AG04449 (cell line): ENCODE results near the gene KSR1.
"Not testable (repeated sequence)": the region's sequence is repeated elsewhere in the genome, so short reads cannot be mapped to it uniquely, and the experiment has no call there.

ENCODE experiments used
- CTCF ChIA-PET: fragments of 350-600 bp; formaldehyde crosslinking; extraction: SDS; loops from one replicate; lab custom pipeline; 2021; ENCODE audit warnings: antibody characterized with exemption; lab: Yijun Ruan, JAX
- POLR2A ChIA-PET: fragments of 400-600, 350-600 bp; formaldehyde crosslinking; extraction: SDS; loops from one replicate; lab custom pipeline; 2020; ENCODE audit warnings: antibody characterized with exemption, inconsistent platforms; lab: Yijun Ruan, JAX
- DNase-seq: peaks from one replicate; pipeline ENCODE4 v3.0.0-alpha.2; 2010; ENCODE audit warnings: low read depth, low spot score
- H3K4me3 ChIP-seq: 2 replicates; pipeline ENCODE4 v1.5.1; 2011; ENCODE audit warnings: low read depth, mild to moderate bottlenecking, control low read depth, low read length
- TF ChIP-seq, protein P1 (sequence below): IDR thresholded peaks from one replicate; pipeline ENCODE4 v1.5.1; 2011; ENCODE audit warnings: mild to moderate bottlenecking, moderate library complexity, low read length, control low read depth, inconsistent platforms; ENCODE audit not compliant: insufficient read depth; ENCODE audit errors: missing control alignments

The KSR1 gene

DNA sequence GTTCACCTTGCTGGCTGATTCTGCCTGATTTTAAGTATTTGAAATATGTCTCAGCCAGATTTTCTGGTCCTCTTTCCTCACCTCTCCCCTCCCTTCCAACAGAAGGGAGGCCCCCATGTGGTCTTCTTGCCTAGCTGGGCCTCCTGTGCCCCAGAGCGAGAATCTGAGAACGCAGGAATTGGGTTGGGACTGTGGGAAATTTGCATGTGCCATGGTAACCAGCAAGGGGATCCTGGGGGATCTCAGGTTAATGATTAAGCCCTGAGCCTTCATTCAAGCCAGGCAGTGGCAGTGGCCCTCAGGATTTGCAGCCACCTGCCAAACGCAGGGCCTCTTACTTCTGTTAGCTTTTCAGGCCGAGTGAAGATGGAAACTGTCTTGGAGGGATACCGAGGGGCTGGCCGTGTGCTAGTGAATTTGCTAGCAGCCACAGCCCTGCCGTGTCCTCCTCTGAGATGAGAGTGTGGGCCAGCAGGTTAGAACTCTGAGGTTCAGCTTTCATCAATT lies 40.2 kb downstream of the KSR1 start:
- ChIA-PET CTCF (interaction anchor here (0.9 kb wide), 1 partner anchor 22 kb away, joined by 3 read pairs; no protein-coding TSS in a partner anchor), POLR2A (no interaction called here)
- DNase-seq = no peak
- no peak overlapping the region for H3K4me3 ChIP-seq
- TF ChIP-seq, protein P1, sequence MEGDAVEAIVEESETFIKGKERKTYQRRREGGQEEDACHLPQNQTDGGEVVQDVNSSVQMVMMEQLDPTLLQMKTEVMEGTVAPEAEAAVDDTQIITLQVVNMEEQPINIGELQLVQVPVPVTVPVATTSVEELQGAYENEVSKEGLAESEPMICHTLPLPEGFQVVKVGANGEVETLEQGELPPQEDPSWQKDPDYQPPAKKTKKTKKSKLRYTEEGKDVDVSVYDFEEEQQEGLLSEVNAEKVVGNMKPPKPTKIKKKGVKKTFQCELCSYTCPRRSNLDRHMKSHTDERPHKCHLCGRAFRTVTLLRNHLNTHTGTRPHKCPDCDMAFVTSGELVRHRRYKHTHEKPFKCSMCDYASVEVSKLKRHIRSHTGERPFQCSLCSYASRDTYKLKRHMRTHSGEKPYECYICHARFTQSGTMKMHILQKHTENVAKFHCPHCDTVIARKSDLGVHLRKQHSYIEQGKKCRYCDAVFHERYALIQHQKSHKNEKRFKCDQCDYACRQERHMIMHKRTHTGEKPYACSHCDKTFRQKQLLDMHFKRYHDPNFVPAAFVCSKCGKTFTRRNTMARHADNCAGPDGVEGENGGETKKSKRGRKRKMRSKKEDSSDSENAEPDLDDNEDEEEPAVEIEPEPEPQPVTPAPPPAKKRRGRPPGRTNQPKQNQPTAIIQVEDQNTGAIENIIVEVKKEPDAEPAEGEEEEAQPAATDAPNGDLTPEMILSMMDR = no peak

DNA sequence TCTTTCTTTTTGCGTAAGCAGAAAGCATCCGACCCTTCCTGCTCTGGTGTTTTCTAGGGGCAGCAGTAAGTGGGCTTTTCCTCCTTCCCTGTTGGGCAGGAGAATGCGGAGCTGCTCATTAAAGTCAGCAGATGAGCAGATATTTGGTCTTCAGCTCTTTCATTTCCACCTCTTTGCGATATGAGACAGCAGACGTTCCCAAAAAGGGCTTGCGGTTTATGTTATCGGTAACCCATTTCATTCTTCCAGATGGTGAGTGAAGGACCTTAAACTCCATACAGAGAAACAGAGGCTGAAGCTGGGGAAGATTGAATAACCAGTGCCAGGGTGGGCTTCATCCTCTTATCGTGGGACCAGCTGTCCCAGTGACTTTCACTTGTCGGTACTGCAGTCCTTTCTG lies 40.7 kb downstream of the KSR1 start:
- DNase-seq = no peak
- TF ChIP-seq, protein P1 = no peak
- H3K4me3 ChIP-seq = no peak overlapping the region
- ChIA-PET CTCF (interaction anchor here (0.9 to 2.3 kb wide), 2 partner anchors 21 to 102 kb away, joined by 3 to 9 read pairs; no protein-coding TSS in a partner anchor), POLR2A (no interaction called here)

DNA sequence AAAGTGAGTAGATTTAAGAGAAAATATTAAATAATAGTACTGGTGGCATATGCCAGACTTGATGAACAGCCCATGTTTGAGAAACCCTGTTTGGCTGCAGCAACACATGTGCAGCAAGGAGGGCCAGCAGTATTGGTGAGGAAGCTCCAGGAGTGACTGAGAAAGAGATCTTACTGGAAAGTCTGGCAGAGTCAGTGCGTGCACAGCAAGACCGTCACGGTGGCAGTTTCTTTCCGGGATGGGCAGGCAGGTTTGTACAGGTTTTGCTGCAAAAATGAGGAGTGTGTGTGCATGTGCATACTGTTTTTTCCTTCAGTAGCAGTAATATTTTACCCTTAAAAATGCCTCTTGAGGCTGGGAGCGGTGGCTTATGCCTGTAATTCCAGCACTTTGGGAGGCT lies 41.4 kb downstream of the KSR1 start:
- TF ChIP-seq, protein P1 = no peak
- no peak for DNase-seq
- H3K4me3 ChIP-seq = no peak overlapping the region
- POLR2A ChIA-PET = no interaction called here
- CTCF ChIA-PET = interaction anchor here (2.3 kb wide), 1 partner anchor 102 kb away, joined by 9 read pairs; no protein-coding TSS in a partner anchor

DNA sequence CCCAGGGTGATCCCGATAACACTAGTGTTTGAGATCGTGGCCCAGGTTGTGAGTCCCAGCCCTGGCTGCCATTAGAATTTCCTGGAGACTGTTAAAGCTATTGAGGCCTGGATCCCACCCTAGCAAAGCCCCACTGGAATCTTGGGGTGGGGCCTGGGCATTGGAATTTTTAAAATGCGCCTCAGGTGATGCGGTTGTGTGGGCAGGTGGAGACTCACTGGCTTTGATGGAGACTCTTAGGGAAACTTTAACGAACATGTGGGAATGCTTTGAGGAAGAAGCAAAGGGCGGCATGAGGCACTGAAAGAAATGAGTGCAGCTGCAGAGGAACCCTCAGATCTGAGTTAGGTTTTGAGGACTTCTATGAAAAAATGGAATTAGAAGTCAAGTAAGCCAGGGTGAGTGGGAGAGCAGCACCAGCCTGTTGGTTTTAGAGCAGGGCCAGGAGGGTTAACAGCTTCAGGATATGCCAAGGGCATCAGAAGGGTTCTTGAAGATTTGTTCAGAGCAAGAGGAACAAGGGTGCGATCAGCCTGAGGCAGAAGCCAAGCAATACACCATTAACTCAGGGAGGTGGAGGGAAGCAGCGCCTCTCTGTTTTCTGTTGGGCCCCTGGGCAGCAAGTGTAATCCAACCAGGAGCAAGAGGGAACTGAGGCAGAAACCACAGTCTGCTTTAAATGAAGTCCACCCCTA lies 42.5 kb downstream of the KSR1 start:
- POLR2A ChIA-PET = no interaction called here
- H3K4me3 ChIP-seq = no peak overlapping the region
- TF ChIP-seq, protein P1 = no peak
- no peak for DNase-seq
- CTCF ChIA-PET = interaction anchor here (1.1 to 2.3 kb wide), 3 partner anchors 43 to 103 kb away, joined by 3 to 9 read pairs (median 7); no protein-coding TSS in a partner anchor

DNA sequence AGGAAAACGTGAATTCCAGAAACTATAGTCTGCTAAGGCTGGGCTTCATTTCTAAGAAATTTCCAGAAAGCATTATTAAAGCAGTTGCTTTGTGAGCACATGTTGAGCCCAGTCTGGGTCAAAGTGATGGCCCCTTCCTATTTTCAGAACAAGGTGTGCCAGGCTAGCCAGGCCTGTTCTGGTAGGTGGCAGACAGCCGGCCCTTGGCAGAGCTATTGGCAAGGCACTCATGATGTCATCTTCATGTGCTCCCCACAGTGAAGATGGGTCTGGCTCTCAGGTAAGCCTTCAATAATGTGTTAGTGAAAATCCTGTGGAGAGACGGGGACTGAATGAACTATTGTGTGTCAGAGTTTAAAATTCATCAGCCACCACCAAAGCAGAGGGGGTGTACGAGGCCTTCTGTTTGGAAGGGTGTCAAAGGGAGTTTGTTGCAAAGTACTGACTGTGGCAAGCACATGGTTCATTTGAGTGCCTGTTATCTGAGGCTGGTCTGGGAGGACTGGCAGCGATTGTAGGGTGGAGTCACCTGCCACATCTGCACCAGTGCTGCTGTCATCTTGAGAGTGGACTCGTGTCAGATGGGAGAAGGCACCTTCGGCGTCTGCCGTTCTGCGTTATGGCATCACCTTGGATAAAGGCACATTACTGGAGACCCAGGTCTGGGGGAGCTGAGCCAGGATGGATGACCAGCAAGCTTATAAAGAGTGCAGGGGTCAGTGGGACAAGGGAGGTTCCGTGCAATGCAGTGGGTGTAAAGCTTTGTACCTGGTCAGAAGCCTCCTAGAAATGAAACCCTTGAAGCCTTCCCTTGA lies 43.4 kb downstream of the KSR1 start:
- CTCF ChIA-PET = interaction anchor here (0.8 to 2.3 kb wide), 3 partner anchors 57 to 102 kb away, joined by 3 to 9 read pairs (median 7); no protein-coding TSS in a partner anchor

DNA sequence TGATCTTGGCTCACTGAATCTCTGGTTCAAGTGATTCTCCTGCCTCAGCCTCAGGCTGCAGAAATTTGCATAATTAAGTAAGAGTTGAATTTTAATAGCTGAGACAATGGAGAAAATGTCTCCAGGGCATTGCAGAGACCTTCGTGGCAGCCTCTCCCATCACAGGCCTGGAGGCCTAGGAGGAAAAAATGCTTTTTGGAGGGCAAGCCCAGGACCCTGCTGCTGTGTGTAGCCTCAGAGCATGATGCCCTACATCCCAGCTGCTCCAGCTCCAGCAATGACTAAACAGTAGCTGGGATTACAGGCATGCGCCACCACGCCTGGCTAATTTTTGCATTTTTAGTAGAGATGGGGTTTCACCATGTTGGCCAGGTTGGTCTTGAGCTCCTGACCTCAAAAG lies 45.1 kb downstream of the KSR1 start:
- DNase-seq, H3K4me3 ChIP-seq, CTCF ChIA-PET: not testable (repeated sequence)
- POLR2A ChIA-PET = interaction anchor here (0.6 kb wide), 1 partner anchor 90 kb away, joined by 6 read pairs; no protein-coding TSS in a partner anchor

More for the DNA sequence above, 43.4 kb downstream of the KSR1 start:
- TF ChIP-seq, protein P1 = no peak
- no peak for DNase-seq
- POLR2A ChIA-PET = no interaction called here
- no peak overlapping the region for H3K4me3 ChIP-seq
